Epithelial cell of esophagus (primary cell): ENCODE results near the gene GSK3A.
A peak's percentile ranks its signal among the peaks of the same experiment; 100 is the strongest.

Experiments used
- DNase-seq: peaks from one replicate; pipeline ENCODE4 v3.0.0; 2010; ENCODE audit warnings: low read depth
- H3K4me3 ChIP-seq: 2 replicates; pipeline ENCODE4 v1.5.1; 2011; ENCODE audit warnings: mild to moderate bottlenecking, low read length, control low read depth
- CTCF ChIP-seq: IDR thresholded peaks from 2 replicates; pipeline ENCODE4 v1.5.1; 2011; ENCODE audit warnings: low read depth, mild to moderate bottlenecking, low read length, control low read depth, inconsistent platforms; ENCODE audit not compliant: insufficient read depth; ENCODE audit errors: missing control alignments

The GSK3A gene

DNA sequence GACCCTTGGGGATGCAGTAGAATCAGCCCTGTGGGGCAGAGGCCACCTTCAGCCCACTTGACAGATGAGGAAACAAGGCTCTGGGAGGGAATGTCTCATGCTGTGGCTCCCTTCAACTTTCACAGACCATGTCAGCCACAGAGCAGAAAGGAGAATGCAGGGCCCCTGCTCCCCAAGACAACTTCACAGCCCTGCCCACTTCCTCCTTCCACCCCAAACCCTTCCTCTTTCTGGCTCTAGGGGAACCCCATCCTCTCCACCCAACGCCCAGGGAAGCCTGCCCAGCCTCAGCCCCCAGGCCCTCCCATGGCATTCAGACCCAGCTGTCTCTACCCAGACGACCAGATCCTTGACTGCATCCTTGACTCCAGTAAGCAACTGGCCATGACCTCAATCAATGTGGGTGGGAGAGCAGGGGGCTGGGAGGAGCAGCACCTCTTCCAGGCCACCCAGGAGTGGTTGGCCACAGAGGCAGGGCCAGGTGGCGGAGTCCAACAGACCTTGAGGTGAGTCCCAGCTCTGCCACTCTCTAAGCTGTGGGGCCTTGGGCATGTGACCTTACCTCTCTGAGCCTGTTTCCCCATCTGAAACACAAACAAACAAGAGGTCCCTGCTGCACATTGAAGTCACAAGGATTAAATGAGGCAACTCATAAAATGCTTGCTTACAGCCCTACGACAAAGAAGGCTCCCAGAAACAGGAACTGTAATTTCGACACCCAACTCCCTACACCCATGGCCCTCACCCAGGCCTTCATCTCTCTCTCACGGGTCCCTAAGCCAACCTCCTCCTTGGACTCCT, 40.7 kb downstream of the GSK3A start:
- no peak for TF ChIP-seq CTCF
- no peak for DNase-seq
- H3K4me3 ChIP-seq, result no peak overlapping the region

- no peak for TF ChIP-seq CTCF
- no peak overlapping the region for H3K4me3 ChIP-seq
- no peak for DNase-seq
Measured at GRCh38 chr19:42200116-42200715, 42.2 kb downstream of the GSK3A start.

GRCh38 chr19:42199440-42200115, 42.8 kb downstream of the GSK3A start:
- TF ChIP-seq CTCF, result peak; percentile 45
- peak; percentile 84 for DNase-seq
- no peak overlapping the region for H3K4me3 ChIP-seq

- DNase-seq, result no peak
- H3K4me3 ChIP-seq, result no peak overlapping the region
- no peak for TF ChIP-seq CTCF
Measured at GRCh38 chr19:42198676-42199439, 43.5 kb downstream of the GSK3A start.

GRCh38 chr19:42197375-42197817, 45.0 kb downstream of the GSK3A start:
- H3K4me3 ChIP-seq, result no peak overlapping the region
- no peak for TF ChIP-seq CTCF
- peak; percentile 41 for DNase-seq
